GM23338 (cell line): ENCODE results near the gene UBE3B. TPM values are rescaled to one million over a fixed set of nuclear protein-coding genes. Genes with fewer than 3 reads are reported as not detected.

Source experiments
- ATAC-seq: fragments of 200-7000 bp; cut with Tn5 transposase; 3 replicates; pipeline ENCODE4 v1.9.1; 2020
- DNase-seq: peaks from one replicate; pipeline ENCODE4 v3.0.0-alpha.2; 2015; ENCODE audit warnings: low spot score
- H2AFZ ChIP-seq: fragments of 200-600 bp; sonication (generic); 2 replicates; pipeline ENCODE4 v1.8.0; 2016; ENCODE audit warnings: antibody characterized with exemption, mild to moderate bottlenecking, moderate library complexity
- H3F3A ChIP-seq: fragments of 200-600 bp; sonication (generic); replicated peaks from 2 replicates; pipeline ENCODE4 v1.8.0; 2017; ENCODE audit warnings: antibody characterized with exemption, mixed run types, low read depth
- H3K27ac ChIP-seq: fragments of 200-600 bp; sonication (generic); 2 replicates; pipeline ENCODE4 v1.6.1; 2016; ENCODE audit warnings: low read depth
- H3K27me3 ChIP-seq: fragments of 200-600 bp; sonication (generic); 2 replicates; pipeline ENCODE4 v1.8.0; 2016; ENCODE audit warnings: mild to moderate bottlenecking, mixed run types, moderate library complexity; ENCODE audit not compliant: insufficient read depth
- H3K36me3 ChIP-seq: fragments of 200-600 bp; sonication (generic); 2 replicates; pipeline ENCODE4 v1.8.0; 2016; ENCODE audit warnings: mild to moderate bottlenecking; ENCODE audit not compliant: insufficient read depth
- H3K4me1 ChIP-seq: fragments of 200-600 bp; sonication (generic); 2 replicates; pipeline ENCODE4 v1.8.0; 2016; ENCODE audit warnings: mild to moderate bottlenecking, moderate library complexity; ENCODE audit not compliant: insufficient read depth
- H3K4me2 ChIP-seq: fragments of 200-600 bp; sonication (generic); 2 replicates; pipeline ENCODE4 v1.7.1; 2017; ENCODE audit warnings: mixed run types
- H3K4me3 ChIP-seq: fragments of 200-600 bp; sonication (generic); 2 replicates; pipeline ENCODE4 v1.6.1; 2016; ENCODE audit warnings: mixed run types
- H3K79me2 ChIP-seq: fragments of 200-600 bp; sonication (generic); replicated peaks from 2 replicates; pipeline ENCODE4 v1.8.0; 2017; ENCODE audit warnings: mild to moderate bottlenecking; ENCODE audit not compliant: insufficient read depth
- H3K9me2 ChIP-seq: fragments of 200-600 bp; sonication (generic); 2 replicates; pipeline ENCODE4 v1.8.0; 2017; ENCODE audit not compliant: insufficient read depth
- H4K20me1 ChIP-seq: fragments of 200-600 bp; sonication (generic); replicated peaks from 2 replicates; pipeline ENCODE4 v1.8.0; 2017; ENCODE audit warnings: mild to moderate bottlenecking; ENCODE audit not compliant: insufficient read depth
- H3K27ac Mint-ChIP-seq: 2 replicates; pipeline ENCODE4 v1.8.0; 2020; ENCODE audit warnings: inconsistent platforms, mild to moderate bottlenecking, moderate library complexity, mixed read lengths
- H3K27me3 Mint-ChIP-seq: 3 replicates; pipeline ENCODE4 v1.8.0; 2022; ENCODE audit warnings: low read depth, mild to moderate bottlenecking, moderate library complexity, mixed read lengths, inconsistent platforms; ENCODE audit not compliant: insufficient read depth, poor library complexity
- H3K36me3 Mint-ChIP-seq: 3 replicates; pipeline ENCODE4 v1.8.0; 2021; ENCODE audit warnings: low read depth, mild to moderate bottlenecking, inconsistent platforms, moderate library complexity, mixed read lengths
- H3K4me1 Mint-ChIP-seq: 3 replicates; pipeline ENCODE4 v1.8.0; 2020; ENCODE audit warnings: mild to moderate bottlenecking, inconsistent platforms, mixed read lengths
- H3K4me3 Mint-ChIP-seq: 3 replicates; pipeline ENCODE4 v1.8.0; 2021; ENCODE audit warnings: moderate library complexity, mild to moderate bottlenecking, inconsistent platforms, mixed read lengths
- H3K9me3 Mint-ChIP-seq: 3 replicates; pipeline ENCODE4 v1.8.0; 2020; ENCODE audit warnings: moderate library complexity, mild to moderate bottlenecking, inconsistent platforms, mixed read lengths
- CREB1 ChIP-seq: fragments of 250-450 bp; sonication (Bioruptor Pico); IDR thresholded peaks from 2 replicates; pipeline ENCODE4 v1.5.0; 2020; ENCODE audit warnings: low read depth, mild to moderate bottlenecking, moderate library complexity
- EZH2 ChIP-seq: fragments of 200-600 bp; sonication (generic); IDR thresholded peaks from one replicate; pipeline ENCODE4 v1.8.0; 2017; ENCODE audit warnings: antibody characterized with exemption, mild to moderate bottlenecking, low read depth; ENCODE audit not compliant: unreplicated experiment
- EZH2phosphoT487 ChIP-seq: fragments of 200-600 bp; sonication (generic); IDR thresholded peaks from one replicate; pipeline ENCODE4 v1.8.1; 2018; ENCODE audit warnings: antibody characterized with exemption; ENCODE audit not compliant: unreplicated experiment
- JUNB ChIP-seq: IDR thresholded peaks from one replicate; pipeline ENCODE4 v1.6.1; 2016; ENCODE audit warnings: antibody characterized with exemption; ENCODE audit not compliant: unreplicated experiment
- NANOG ChIP-seq: IDR thresholded peaks from 2 replicates; pipeline ENCODE4 v1.6.1; 2016; ENCODE audit warnings: antibody characterized with exemption, borderline replicate concordance
- POLR2AphosphoS5 ChIP-seq: IDR thresholded peaks from 2 replicates; pipeline ENCODE4 v1.6.1; 2016; ENCODE audit warnings: antibody characterized with exemption, low read depth
- STAT1 ChIP-seq: IDR thresholded peaks from one replicate; pipeline ENCODE4 v1.6.1; 2016; ENCODE audit warnings: antibody characterized with exemption; ENCODE audit not compliant: unreplicated experiment
- ZNF114 ChIP-seq: fragments of 250-450 bp; sonication (Bioruptor Pico); IDR thresholded peaks from 2 replicates; pipeline ENCODE4 v1.5.0; 2020; ENCODE audit warnings: mild to moderate bottlenecking, moderate library complexity
- ZNF331 ChIP-seq: fragments of 250-450 bp; sonication (Bioruptor Pico); IDR thresholded peaks from 2 replicates; pipeline ENCODE4 v1.5.0; 2020; ENCODE audit warnings: low read depth, mild to moderate bottlenecking, moderate library complexity
- polyA plus RNA-seq: library from polyadenylated mRNA; unstranded; fragments of >200 nt; fragmentation: Nextera tagmentation; extraction: Ambion mirVana; gene quantifications from 2 replicates; pipeline ENCODE4 v1.2.1, GENCODE V29; 2016
- total RNA-seq: library from RNA; depleted of rRNA; stranded (reverse); fragments of >200 nt; shearing (Covaris generic); gene quantifications from 2 replicates; pipeline ENCODE4 v1.2.3, GENCODE V29; 2014
- TF ChIP-seq, protein P1 (sequence below): IDR thresholded peaks from 2 replicates; pipeline ENCODE4 v1.6.1; 2016; ENCODE audit warnings: antibody characterized with exemption
- TF ChIP-seq, protein P2 (sequence below), 2 experiments: fragments of 200-600 bp in 1 of 2; sonication (generic) in 1 of 2; conservative IDR thresholded peaks; 2 replicates each; pipeline versions ENCODE4 v1.5.1 to v1.6.1; 2016 to 2017; ENCODE audit warnings: antibody characterized with exemption in 2 of 2, low read depth in 2 of 2, mild to moderate bottlenecking in 2 of 2, moderate library complexity in 1 of 2
- TF ChIP-seq, protein P3 (sequence below): IDR thresholded peaks from one replicate; pipeline ENCODE4 v1.6.1; 2018; ENCODE audit warnings: antibody characterized with exemption; ENCODE audit not compliant: unreplicated experiment
- TF ChIP-seq, protein P4 (sequence below): fragments of 250-450 bp; sonication (Bioruptor Pico); IDR thresholded peaks from 2 replicates; pipeline ENCODE4 v1.5.0; 2020; ENCODE audit warnings: mild to moderate bottlenecking, moderate library complexity

UBE3B gene
- total and polyA plus RNA-seq, 2 experiments from 2014 or later: 20.8 TPM

DNA sequence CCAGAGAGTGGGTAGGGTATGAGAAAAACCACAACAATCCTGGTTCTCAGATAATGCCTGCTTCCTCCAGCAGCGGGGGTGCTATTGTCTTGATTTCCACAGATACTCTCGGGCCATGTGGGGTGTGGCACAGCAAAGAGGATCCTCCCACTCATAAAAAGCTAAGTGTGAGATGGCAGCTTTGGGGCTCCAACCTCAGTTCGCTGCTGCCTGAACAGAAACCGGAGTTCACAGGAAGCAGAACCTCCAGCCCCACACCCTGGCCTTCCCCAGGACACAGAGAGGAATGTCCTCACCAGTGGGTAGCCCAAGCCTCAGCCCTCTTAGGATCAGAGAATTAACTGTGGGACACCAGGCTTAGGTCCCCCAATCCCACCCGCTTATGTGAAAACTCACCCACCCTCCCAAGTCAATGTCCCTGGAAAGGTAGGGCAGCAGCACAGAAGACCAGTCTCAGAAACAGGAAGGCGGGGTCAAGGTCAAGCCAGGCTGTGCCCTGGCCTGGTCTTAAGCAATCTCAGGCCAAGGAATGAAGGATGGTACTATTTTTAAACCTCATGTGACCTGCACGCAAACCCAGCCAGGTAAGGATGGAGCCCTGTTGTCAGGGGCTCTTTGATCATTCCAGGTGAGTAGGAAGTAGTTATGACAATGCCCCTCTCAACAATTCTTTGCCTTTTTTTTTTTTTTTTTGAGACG is 9.3 kb upstream of the UBE3B start:
- no peaks in the 10 kb centered on the region; the same call in 1 of the 2 replicates for H3F3A ChIP-seq
- no peak for DNase-seq
- no peaks in the 10 kb centered on the region; the same call in 1 of the 2 replicates for H3K36me3 ChIP-seq
- no peak overlapping the region for H3K4me3 Mint-ChIP-seq
- H3K9me2 ChIP-seq: no peaks in the 10 kb centered on the region
- H3K9me3 Mint-ChIP-seq: no peaks in the 10 kb centered on the region
- H3K27me3 ChIP-seq: no peaks in the 10 kb centered on the region
- H3K27me3 Mint-ChIP-seq: peaks cover 7% of the 10 kb centered on the region
- peaks cover 43% of the 10 kb centered on the region for H3K4me1 Mint-ChIP-seq
- H3K4me2 ChIP-seq: 0 out of 2 replicates have a peak overlapping the region, but pooled peaks have one; percentile 26
- H3K4me3 ChIP-seq: no peak overlapping the region
- no peak overlapping the region for H3K27ac ChIP-seq
- peak overlapping the region; percentile 57 for H3K27ac Mint-ChIP-seq
- peaks cover 30% of the 10 kb centered on the region for H3K4me1 ChIP-seq
- TF ChIP-seq ZNF114 (CRISPR knock-in tag) (no peak), NANOG (no peak), JUNB (no peak), EZH2 (no peak), CREB1 (no peak), EZH2phosphoT487 (no peak), ZNF331 (no peak), POLR2AphosphoS5 (no peak), STAT1 (no peak)
- TF ChIP-seq, protein P1, sequence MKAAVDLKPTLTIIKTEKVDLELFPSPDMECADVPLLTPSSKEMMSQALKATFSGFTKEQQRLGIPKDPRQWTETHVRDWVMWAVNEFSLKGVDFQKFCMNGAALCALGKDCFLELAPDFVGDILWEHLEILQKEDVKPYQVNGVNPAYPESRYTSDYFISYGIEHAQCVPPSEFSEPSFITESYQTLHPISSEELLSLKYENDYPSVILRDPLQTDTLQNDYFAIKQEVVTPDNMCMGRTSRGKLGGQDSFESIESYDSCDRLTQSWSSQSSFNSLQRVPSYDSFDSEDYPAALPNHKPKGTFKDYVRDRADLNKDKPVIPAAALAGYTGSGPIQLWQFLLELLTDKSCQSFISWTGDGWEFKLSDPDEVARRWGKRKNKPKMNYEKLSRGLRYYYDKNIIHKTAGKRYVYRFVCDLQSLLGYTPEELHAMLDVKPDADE: no peak
- TF ChIP-seq, protein P2, sequence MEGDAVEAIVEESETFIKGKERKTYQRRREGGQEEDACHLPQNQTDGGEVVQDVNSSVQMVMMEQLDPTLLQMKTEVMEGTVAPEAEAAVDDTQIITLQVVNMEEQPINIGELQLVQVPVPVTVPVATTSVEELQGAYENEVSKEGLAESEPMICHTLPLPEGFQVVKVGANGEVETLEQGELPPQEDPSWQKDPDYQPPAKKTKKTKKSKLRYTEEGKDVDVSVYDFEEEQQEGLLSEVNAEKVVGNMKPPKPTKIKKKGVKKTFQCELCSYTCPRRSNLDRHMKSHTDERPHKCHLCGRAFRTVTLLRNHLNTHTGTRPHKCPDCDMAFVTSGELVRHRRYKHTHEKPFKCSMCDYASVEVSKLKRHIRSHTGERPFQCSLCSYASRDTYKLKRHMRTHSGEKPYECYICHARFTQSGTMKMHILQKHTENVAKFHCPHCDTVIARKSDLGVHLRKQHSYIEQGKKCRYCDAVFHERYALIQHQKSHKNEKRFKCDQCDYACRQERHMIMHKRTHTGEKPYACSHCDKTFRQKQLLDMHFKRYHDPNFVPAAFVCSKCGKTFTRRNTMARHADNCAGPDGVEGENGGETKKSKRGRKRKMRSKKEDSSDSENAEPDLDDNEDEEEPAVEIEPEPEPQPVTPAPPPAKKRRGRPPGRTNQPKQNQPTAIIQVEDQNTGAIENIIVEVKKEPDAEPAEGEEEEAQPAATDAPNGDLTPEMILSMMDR (conservative IDR thresholded peaks at IDR 0.05; ENCODE audit: low read depth in 2 of 2): no peak
- TF ChIP-seq, protein P3, sequence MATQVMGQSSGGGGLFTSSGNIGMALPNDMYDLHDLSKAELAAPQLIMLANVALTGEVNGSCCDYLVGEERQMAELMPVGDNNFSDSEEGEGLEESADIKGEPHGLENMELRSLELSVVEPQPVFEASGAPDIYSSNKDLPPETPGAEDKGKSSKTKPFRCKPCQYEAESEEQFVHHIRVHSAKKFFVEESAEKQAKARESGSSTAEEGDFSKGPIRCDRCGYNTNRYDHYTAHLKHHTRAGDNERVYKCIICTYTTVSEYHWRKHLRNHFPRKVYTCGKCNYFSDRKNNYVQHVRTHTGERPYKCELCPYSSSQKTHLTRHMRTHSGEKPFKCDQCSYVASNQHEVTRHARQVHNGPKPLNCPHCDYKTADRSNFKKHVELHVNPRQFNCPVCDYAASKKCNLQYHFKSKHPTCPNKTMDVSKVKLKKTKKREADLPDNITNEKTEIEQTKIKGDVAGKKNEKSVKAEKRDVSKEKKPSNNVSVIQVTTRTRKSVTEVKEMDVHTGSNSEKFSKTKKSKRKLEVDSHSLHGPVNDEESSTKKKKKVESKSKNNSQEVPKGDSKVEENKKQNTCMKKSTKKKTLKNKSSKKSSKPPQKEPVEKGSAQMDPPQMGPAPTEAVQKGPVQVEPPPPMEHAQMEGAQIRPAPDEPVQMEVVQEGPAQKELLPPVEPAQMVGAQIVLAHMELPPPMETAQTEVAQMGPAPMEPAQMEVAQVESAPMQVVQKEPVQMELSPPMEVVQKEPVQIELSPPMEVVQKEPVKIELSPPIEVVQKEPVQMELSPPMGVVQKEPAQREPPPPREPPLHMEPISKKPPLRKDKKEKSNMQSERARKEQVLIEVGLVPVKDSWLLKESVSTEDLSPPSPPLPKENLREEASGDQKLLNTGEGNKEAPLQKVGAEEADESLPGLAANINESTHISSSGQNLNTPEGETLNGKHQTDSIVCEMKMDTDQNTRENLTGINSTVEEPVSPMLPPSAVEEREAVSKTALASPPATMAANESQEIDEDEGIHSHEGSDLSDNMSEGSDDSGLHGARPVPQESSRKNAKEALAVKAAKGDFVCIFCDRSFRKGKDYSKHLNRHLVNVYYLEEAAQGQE: no peak
- TF ChIP-seq, protein P4, sequence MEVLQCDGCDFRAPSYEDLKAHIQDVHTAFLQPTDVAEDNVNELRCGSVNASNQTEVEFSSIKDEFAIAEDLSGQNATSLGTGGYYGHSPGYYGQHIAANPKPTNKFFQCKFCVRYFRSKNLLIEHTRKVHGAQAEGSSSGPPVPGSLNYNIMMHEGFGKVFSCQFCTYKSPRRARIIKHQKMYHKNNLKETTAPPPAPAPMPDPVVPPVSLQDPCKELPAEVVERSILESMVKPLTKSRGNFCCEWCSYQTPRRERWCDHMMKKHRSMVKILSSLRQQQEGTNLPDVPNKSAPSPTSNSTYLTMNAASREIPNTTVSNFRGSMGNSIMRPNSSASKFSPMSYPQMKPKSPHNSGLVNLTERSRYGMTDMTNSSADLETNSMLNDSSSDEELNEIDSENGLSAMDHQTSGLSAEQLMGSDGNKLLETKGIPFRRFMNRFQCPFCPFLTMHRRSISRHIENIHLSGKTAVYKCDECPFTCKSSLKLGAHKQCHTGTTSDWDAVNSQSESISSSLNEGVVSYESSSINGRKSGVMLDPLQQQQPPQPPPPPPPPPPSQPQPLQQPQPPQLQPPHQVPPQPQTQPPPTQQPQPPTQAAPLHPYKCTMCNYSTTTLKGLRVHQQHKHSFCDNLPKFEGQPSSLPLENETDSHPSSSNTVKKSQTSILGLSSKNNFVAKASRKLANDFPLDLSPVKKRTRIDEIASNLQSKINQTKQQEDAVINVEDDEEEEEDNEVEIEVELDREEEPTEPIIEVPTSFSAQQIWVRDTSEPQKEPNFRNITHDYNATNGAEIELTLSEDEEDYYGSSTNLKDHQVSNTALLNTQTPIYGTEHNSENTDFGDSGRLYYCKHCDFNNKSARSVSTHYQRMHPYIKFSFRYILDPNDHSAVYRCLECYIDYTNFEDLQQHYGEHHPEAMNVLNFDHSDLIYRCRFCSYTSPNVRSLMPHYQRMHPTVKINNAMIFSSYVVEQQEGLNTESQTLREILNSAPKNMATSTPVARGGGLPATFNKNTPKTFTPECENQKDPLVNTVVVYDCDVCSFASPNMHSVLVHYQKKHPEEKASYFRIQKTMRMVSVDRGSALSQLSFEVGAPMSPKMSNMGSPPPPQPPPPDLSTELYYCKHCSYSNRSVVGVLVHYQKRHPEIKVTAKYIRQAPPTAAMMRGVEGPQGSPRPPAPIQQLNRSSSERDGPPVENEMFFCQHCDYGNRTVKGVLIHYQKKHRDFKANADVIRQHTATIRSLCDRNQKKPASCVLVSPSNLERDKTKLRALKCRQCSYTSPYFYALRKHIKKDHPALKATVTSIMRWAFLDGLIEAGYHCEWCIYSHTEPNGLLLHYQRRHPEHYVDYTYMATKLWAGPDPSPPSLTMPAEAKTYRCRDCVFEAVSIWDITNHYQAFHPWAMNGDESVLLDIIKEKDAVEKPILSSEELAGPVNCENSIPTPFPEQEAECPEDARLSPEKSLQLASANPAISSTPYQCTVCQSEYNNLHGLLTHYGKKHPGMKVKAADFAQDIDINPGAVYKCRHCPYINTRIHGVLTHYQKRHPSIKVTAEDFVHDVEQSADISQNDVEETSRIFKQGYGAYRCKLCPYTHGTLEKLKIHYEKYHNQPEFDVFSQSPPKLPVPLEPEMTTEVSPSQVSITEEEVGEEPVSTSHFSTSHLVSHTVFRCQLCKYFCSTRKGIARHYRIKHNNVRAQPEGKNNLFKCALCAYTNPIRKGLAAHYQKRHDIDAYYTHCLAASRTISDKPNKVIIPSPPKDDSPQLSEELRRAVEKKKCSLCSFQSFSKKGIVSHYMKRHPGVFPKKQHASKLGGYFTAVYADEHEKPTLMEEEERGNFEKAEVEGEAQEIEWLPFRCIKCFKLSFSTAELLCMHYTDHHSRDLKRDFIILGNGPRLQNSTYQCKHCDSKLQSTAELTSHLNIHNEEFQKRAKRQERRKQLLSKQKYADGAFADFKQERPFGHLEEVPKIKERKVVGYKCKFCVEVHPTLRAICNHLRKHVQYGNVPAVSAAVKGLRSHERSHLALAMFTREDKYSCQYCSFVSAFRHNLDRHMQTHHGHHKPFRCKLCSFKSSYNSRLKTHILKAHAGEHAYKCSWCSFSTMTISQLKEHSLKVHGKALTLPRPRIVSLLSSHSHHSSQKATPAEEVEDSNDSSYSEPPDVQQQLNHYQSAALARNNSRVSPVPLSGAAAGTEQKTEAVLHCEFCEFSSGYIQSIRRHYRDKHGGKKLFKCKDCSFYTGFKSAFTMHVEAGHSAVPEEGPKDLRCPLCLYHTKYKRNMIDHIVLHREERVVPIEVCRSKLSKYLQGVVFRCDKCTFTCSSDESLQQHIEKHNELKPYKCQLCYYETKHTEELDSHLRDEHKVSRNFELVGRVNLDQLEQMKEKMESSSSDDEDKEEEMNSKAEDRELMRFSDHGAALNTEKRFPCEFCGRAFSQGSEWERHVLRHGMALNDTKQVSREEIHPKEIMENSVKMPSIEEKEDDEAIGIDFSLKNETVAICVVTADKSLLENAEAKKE (CRISPR knock-in tag): no peak
- peaks cover 99% of the 10 kb centered on the region for H3K79me2 ChIP-seq
- peaks cover 26% of the 10 kb centered on the region for H3K36me3 Mint-ChIP-seq
- no peak overlapping the region for H2AFZ ChIP-seq
- peaks cover 47% of the 10 kb centered on the region for H4K20me1 ChIP-seq
- no peak for ATAC-seq
